ENCODE data around the gene CLIP3. TPM values are rescaled to one million over a fixed set of nuclear protein-coding genes. Genes with fewer than 3 reads are reported as not detected.

CLIP3 gene
- total and polyA plus RNA-seq, 2 of the 13 experiments (the other 11 are each of a cell fraction or from before 2014, with no cell fraction given), result 0.15 to 1.2 TPM

GRCh38 chr19:36025541-36025940 is 7.1 kb downstream of the CLIP3 start (continued):
- TF ChIP-seq ZFP36 (IDR thresholded peaks at IDR 0.05; ENCODE audit: borderline replicate concordance, low read depth, low read length, partially characterized antibody), result no peak
- no peak for TF ChIP-seq ZNF720 (CRISPR knock-in tag; IDR thresholded peaks at IDR 0.05)
- no peak for TF ChIP-seq JUN (CRISPR knock-in tag; IDR thresholded peaks at IDR 0.05)
- TF ChIP-seq ZNF136 (CRISPR knock-in tag; IDR thresholded peaks at IDR 0.05; ENCODE audit: low read depth), result no peak

GRCh38 chr19:36023432-36023831 is 9.2 kb downstream of the CLIP3 start:
- POLR2A ChIA-PET, result no interaction called here
- Histone ChIP-seq H3K27me3 (ENCODE audit: control insufficient read depth in 1 of 2, insufficient read depth in 2 of 2, low read length in 2 of 2) (no peaks in the 10 kb centered on the region), H4K20me1 (ENCODE audit: insufficient read depth, low read length) (no peaks in the 10 kb centered on the region), H2AFZ (ENCODE audit: low read length) (no peak overlapping the region), H3K4me2 (ENCODE audit: low read depth, low read length) (no peak overlapping the region), H3K79me2 (ENCODE audit: insufficient read depth, low read length) (no peaks in the 10 kb centered on the region), H3K9ac (ENCODE audit: insufficient read depth, low read depth, low read length) (no peak overlapping the region), H3K36me3 (replicated peaks in 1 of 2; ENCODE audit: control insufficient read depth in 1 of 2, insufficient read depth in 2 of 2, low read length in 2 of 2) (peaks cover 6 to 13% of the 10 kb centered on the region in 2 experiments; a peak in 4 of 5 replicates), H3K27ac (ENCODE audit: extremely low read length, insufficient read depth, low read length) (no peak overlapping the region), H3K4me1 (ENCODE audit: insufficient read depth, low read length) (peaks cover 7% of the 10 kb centered on the region; the same call in 1 of the 2 replicates), H3K4me3 (replicated peaks in 1 of 3; ENCODE audit: insufficient read depth in 1 of 3, low read depth in 2 of 3, low read length in 3 of 3) (no peak overlapping the region), H3K9me3 (ENCODE audit: low read length) (no peaks in the 10 kb centered on the region)
- BruUV-seq (replicated peaks), result no TSS peak
- 96% methylated on average over 5 of the region's 5 CpGs for WGBS (ENCODE audit: low lambda C conversion rate)
- in situ Hi-C loops (cut with HindIII; ENCODE audit: extremely low pct_ligation_motif_present, low pct_unique_long_range_greater_than_20kb), result no loop called here
- ATAC-seq (no peak), FAIRE-seq (no peak), DNase-seq (ENCODE audit: low spot score) (no peak)
- CTCF ChIA-PET (ENCODE audit: low intra/inter-chr PET ratio, low total read pairs), result no interaction called here
- no peak for TF ChIP-seq FOXM1 (CRISPR knock-in tag; IDR thresholded peaks at IDR 0.05)
- no peak for TF ChIP-seq ZNF3 (CRISPR knock-in tag; IDR thresholded peaks at IDR 0.05)
- no peak for TF ChIP-seq ZNF687 (CRISPR knock-in tag; IDR thresholded peaks at IDR 0.05)
- no peak for TF ChIP-seq FLYWCH1 (CRISPR knock-in tag; IDR thresholded peaks at IDR 0.05)
- TF ChIP-seq SMARCC2 (IDR thresholded peaks at IDR 0.05), result no peak
- TF ChIP-seq HCFC1 (IDR thresholded peaks at IDR 0.05; ENCODE audit: low read depth, low read length), result no peak
- TF ChIP-seq ZNF382 (CRISPR knock-in tag; IDR thresholded peaks at IDR 0.05; ENCODE audit: borderline replicate concordance), result no peak
- no peak for TF ChIP-seq BCL3 (CRISPR knock-in tag; IDR thresholded peaks at IDR 0.05)
- TF ChIP-seq ZNF691 (CRISPR knock-in tag; IDR thresholded peaks at IDR 0.05; ENCODE audit: borderline replicate concordance, low read depth), result no peak
- intact Hi-C loops (cut with micrococcal nuclease; ENCODE audit: unreplicated experiment), result no loop called here

Data from HepG2 (cell line).